Liver (tissue), 2 donors: ENCODE data around the gene SEMA4G.

Experiments used
- TF ChIP-seq, protein P1 (sequence below): fragments of 150-350 bp; IDR thresholded peaks from 2 replicates; pipeline ENCODE4 v1.5.1; 2017; ENCODE audit warnings: improper control_type of control experiment, low read depth, low read length; ENCODE audit not compliant: missing input control
- TF ChIP-seq, protein P2 (sequence below): IDR thresholded peaks from 2 replicates; pipeline ENCODE4 v1.6.1; 2016; ENCODE audit warnings: antibody characterized with exemption, mild to moderate bottlenecking
- TF ChIP-seq, protein P3 (sequence below): IDR thresholded peaks from 2 replicates; pipeline ENCODE4 v1.6.1; 2016; ENCODE audit warnings: antibody characterized with exemption
- donor health status: healthy.

DNA sequence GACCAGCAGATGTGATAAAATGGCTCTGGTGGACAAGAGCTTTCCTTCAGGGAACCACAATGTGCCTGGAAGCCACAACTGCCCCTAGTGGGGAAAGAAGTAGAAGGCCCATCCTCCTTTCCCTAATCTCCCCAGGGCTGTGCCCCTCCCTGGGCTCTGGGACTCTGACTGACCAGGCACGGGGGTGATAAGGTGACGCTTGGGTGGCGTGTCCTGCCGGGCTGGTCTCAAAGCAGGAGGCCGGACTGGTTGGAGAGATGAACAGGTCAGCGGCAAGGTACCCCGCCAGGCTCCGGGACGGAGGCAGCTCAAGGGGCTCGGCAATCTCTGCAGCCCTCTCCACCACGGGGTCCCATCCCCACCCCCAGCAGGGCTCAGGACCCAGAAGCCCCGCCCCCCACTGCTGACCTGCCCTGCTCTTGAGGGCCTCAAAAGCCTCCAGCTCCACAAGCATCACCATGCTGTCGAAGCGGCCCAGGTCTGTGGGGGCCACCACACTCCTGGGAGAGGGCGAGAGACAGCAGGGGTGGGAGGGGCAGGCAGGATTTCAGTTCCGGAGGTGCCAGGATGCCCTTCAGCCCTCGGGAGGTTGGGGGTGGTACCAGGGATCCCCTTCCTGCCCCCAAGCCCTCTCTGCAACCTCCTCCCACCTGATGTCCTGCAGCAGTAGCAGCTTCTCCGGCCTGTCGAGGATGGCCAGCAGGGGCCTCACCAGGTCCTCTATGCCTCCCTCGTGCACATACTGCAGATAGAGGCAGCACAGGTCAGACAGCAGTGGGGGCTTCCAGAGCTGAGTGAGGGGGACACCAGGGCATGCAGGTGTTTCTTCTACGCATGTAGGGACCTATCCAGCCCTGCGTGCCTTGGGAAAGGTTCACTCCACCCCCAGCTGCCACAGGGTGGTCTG, 42.5 kb downstream of the SEMA4G start:
- TF ChIP-seq, protein P1, sequence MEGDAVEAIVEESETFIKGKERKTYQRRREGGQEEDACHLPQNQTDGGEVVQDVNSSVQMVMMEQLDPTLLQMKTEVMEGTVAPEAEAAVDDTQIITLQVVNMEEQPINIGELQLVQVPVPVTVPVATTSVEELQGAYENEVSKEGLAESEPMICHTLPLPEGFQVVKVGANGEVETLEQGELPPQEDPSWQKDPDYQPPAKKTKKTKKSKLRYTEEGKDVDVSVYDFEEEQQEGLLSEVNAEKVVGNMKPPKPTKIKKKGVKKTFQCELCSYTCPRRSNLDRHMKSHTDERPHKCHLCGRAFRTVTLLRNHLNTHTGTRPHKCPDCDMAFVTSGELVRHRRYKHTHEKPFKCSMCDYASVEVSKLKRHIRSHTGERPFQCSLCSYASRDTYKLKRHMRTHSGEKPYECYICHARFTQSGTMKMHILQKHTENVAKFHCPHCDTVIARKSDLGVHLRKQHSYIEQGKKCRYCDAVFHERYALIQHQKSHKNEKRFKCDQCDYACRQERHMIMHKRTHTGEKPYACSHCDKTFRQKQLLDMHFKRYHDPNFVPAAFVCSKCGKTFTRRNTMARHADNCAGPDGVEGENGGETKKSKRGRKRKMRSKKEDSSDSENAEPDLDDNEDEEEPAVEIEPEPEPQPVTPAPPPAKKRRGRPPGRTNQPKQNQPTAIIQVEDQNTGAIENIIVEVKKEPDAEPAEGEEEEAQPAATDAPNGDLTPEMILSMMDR: peak; percentile 5
- TF ChIP-seq, protein P2, sequence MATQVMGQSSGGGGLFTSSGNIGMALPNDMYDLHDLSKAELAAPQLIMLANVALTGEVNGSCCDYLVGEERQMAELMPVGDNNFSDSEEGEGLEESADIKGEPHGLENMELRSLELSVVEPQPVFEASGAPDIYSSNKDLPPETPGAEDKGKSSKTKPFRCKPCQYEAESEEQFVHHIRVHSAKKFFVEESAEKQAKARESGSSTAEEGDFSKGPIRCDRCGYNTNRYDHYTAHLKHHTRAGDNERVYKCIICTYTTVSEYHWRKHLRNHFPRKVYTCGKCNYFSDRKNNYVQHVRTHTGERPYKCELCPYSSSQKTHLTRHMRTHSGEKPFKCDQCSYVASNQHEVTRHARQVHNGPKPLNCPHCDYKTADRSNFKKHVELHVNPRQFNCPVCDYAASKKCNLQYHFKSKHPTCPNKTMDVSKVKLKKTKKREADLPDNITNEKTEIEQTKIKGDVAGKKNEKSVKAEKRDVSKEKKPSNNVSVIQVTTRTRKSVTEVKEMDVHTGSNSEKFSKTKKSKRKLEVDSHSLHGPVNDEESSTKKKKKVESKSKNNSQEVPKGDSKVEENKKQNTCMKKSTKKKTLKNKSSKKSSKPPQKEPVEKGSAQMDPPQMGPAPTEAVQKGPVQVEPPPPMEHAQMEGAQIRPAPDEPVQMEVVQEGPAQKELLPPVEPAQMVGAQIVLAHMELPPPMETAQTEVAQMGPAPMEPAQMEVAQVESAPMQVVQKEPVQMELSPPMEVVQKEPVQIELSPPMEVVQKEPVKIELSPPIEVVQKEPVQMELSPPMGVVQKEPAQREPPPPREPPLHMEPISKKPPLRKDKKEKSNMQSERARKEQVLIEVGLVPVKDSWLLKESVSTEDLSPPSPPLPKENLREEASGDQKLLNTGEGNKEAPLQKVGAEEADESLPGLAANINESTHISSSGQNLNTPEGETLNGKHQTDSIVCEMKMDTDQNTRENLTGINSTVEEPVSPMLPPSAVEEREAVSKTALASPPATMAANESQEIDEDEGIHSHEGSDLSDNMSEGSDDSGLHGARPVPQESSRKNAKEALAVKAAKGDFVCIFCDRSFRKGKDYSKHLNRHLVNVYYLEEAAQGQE: no peak
- TF ChIP-seq, protein P3, sequence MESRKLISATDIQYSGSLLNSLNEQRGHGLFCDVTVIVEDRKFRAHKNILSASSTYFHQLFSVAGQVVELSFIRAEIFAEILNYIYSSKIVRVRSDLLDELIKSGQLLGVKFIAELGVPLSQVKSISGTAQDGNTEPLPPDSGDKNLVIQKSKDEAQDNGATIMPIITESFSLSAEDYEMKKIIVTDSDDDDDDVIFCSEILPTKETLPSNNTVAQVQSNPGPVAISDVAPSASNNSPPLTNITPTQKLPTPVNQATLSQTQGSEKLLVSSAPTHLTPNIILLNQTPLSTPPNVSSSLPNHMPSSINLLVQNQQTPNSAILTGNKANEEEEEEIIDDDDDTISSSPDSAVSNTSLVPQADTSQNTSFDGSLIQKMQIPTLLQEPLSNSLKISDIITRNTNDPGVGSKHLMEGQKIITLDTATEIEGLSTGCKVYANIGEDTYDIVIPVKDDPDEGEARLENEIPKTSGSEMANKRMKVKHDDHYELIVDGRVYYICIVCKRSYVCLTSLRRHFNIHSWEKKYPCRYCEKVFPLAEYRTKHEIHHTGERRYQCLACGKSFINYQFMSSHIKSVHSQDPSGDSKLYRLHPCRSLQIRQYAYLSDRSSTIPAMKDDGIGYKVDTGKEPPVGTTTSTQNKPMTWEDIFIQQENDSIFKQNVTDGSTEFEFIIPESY: no peak
